H1 (cell line): ENCODE data around the gene FLCN. TPM values are rescaled to one million over a fixed set of nuclear protein-coding genes. Genes with fewer than 3 reads are reported as not detected.

Experiments used
- CTCF ChIA-PET: fragments of 300-600 bp; sonication (Branson Sonifier 250); formaldehyde crosslinking; loops from one replicate; lab custom pipeline; 2021; ENCODE audit not compliant: partially characterized antibody; lab: Charles Lee
- POLR2A ChIA-PET: fragments of 300-600 bp; sonication (Branson Sonifier 250); formaldehyde crosslinking; loops from one replicate; lab custom pipeline; 2021; ENCODE audit warnings: inconsistent platforms; ENCODE audit not compliant: partially characterized antibody; lab: Charles Lee
- DNase-seq, 2 experiments: peaks; one replicate each; pipeline versions ENCODE4 v3.0.0 to v3.0.0-alpha.2; 2010 to 2022; ENCODE audit warnings: low spot score in 2 of 2, low read depth in 1 of 2, mixed read lengths in 1 of 2
- FAIRE-seq: peaks from 2 replicates; lab custom pipeline; 2011; peaks lifted over from hg19 to GRCh38; lab: Jason Lieb, UNC
- H2AFZ ChIP-seq: 2 replicates; pipeline ENCODE4 v1.8.1; 2012; ENCODE audit warnings: low read length, inconsistent platforms
- H2AK5ac ChIP-seq: 2 replicates; pipeline ENCODE4 v1.6.1; 2013; ENCODE audit warnings: low read depth, low read length
- H2BK120ac ChIP-seq: replicated peaks from 2 replicates; pipeline ENCODE3; 2013; ENCODE audit warnings: low read depth, low read length, inconsistent platforms
- H2BK12ac ChIP-seq: 2 replicates; pipeline ENCODE4 v1.6.1; 2013; ENCODE audit warnings: low read depth, low read length
- H2BK15ac ChIP-seq: 2 replicates; pipeline ENCODE4 v1.6.1; 2013; ENCODE audit warnings: low read length
- H2BK20ac ChIP-seq: 2 replicates; pipeline ENCODE4 v1.6.1; 2013; ENCODE audit warnings: low read length
- H2BK5ac ChIP-seq: 2 replicates; pipeline ENCODE4 v1.6.1; 2013; ENCODE audit warnings: low read depth, low read length
- H3K14ac ChIP-seq: 2 replicates; pipeline ENCODE4 v1.6.1; 2013; ENCODE audit warnings: inconsistent platforms; ENCODE audit not compliant: insufficient read length
- H3K18ac ChIP-seq: 2 replicates; pipeline ENCODE4 v1.6.1; 2013; ENCODE audit warnings: low read length; ENCODE audit errors: extremely low read depth
- H3K23ac ChIP-seq: 2 replicates; pipeline ENCODE4 v1.6.1; 2013; ENCODE audit warnings: inconsistent platforms; ENCODE audit not compliant: insufficient read length
- H3K23me2 ChIP-seq: 2 replicates; pipeline ENCODE4 v1.6.1; 2013; ENCODE audit warnings: low read depth, low read length
- H3K27ac ChIP-seq: 2 replicates; pipeline ENCODE4 v1.6.1; 2011; ENCODE audit warnings: low read depth, low read length, inconsistent platforms
- H3K27me3 ChIP-seq, 4 experiments: replicated peaks in 1 of 4; 1 replicate in 1 of 4; 2 replicates in 3 of 4; pipeline versions ENCODE4 v1.6.1 to v1.8.1; 2011 to 2013; ENCODE audit warnings: low read length in 3 of 4, mild to moderate bottlenecking in 3 of 4, inconsistent platforms in 2 of 4, mixed read lengths in 2 of 4, moderate library complexity in 1 of 4; ENCODE audit not compliant: control insufficient read depth in 3 of 4, insufficient read depth in 3 of 4; ENCODE audit errors: extremely low read depth in 1 of 4
- H3K36me3 ChIP-seq, 4 experiments: 2 replicates each; pipeline versions ENCODE4 v1.6.1 to v1.8.1; 2011 to 2013; ENCODE audit warnings: mild to moderate bottlenecking in 4 of 4, low read length in 3 of 4, moderate library complexity in 2 of 4, control low read depth in 1 of 4, inconsistent platforms in 1 of 4; ENCODE audit not compliant: insufficient read depth in 4 of 4, control insufficient read depth in 2 of 4
- H3K4ac ChIP-seq: replicated peaks from 2 replicates; pipeline ENCODE3; 2013; ENCODE audit warnings: low read length, low read depth, mixed read lengths, inconsistent platforms; ENCODE audit not compliant: insufficient read length
- H3K4me1 ChIP-seq, 4 experiments: replicated peaks in 1 of 4; 1 replicate in 1 of 4; 2 replicates in 3 of 4; pipeline versions ENCODE4 v1.6.1 to v1.8.1; 2011 to 2013; ENCODE audit warnings: low read length in 3 of 4, inconsistent platforms in 2 of 4, mixed read lengths in 1 of 4; ENCODE audit not compliant: insufficient read depth in 4 of 4, control insufficient read depth in 3 of 4
- H3K4me2 ChIP-seq, 2 experiments: 2 replicates each; pipeline versions ENCODE4 v1.6.1 to v1.8.1; 2011 to 2013; ENCODE audit warnings: low read depth in 2 of 2, low read length in 2 of 2, control low read depth in 1 of 2, inconsistent platforms in 1 of 2, mild to moderate bottlenecking in 1 of 2; ENCODE audit not compliant: insufficient read depth in 1 of 2
- H3K4me3 ChIP-seq, 4 experiments: fragments of 200-600, 300-600 bp in 1 of 4; sonication (generic), shearing (Covaris generic), sonication (Bioruptor Twin) in 1 of 4; 2 replicates each; pipeline versions ENCODE4 v1.5.1 to v1.8.1; 2011 to 2016; ENCODE audit warnings: low read length in 4 of 4, low read depth in 3 of 4, control low read depth in 2 of 4, inconsistent platforms in 2 of 4, mild to moderate bottlenecking in 2 of 4, mixed read lengths in 1 of 4, moderate library complexity in 1 of 4; ENCODE audit not compliant: insufficient read depth in 2 of 4; ENCODE audit errors: extremely low read depth in 1 of 4
- H3K56ac ChIP-seq: replicated peaks from 2 replicates; pipeline ENCODE3; 2013; ENCODE audit warnings: low read depth, mild to moderate bottlenecking, mixed read lengths, low read length, inconsistent platforms; ENCODE audit not compliant: insufficient read length
- H3K79me1 ChIP-seq: 2 replicates; pipeline ENCODE4 v1.6.1; 2013; ENCODE audit warnings: low read depth, low read length, control low read depth
- H3K79me2 ChIP-seq, 2 experiments: 2 replicates each; pipeline versions ENCODE4 v1.6.1 to v1.8.1; 2012 to 2013; ENCODE audit warnings: low read length in 2 of 2, mild to moderate bottlenecking in 2 of 2, inconsistent platforms in 1 of 2; ENCODE audit not compliant: insufficient read depth in 2 of 2, control insufficient read depth in 1 of 2
- H3K9ac ChIP-seq, 4 experiments: replicated peaks in 1 of 4; 1 replicate in 1 of 4; 2 replicates in 3 of 4; pipeline versions ENCODE4 v1.6.1 to v1.8.1; 2011 to 2013; ENCODE audit warnings: low read depth in 3 of 4, low read length in 3 of 4, control low read depth in 2 of 4, mild to moderate bottlenecking in 2 of 4, moderate library complexity in 2 of 4, inconsistent platforms in 1 of 4; ENCODE audit errors: extremely low read depth in 1 of 4
- H3K9me3 ChIP-seq, 2 experiments: 2 replicates each; pipeline versions ENCODE4 v1.6.1 to v1.8.1; 2012 to 2013; ENCODE audit warnings: mild to moderate bottlenecking in 2 of 2, moderate library complexity in 2 of 2, control low read depth in 1 of 2, inconsistent platforms in 1 of 2, low read depth in 1 of 2, low read length in 1 of 2, mixed read lengths in 1 of 2; ENCODE audit not compliant: insufficient read depth in 2 of 2
- H4K20me1 ChIP-seq, 2 experiments: replicated peaks in 1 of 2; 2 replicates each; pipeline versions ENCODE3 to v1.8.1; 2011 to 2013; ENCODE audit warnings: inconsistent platforms in 2 of 2, low read length in 2 of 2, mild to moderate bottlenecking in 1 of 2; ENCODE audit not compliant: insufficient read depth in 2 of 2, control insufficient read depth in 1 of 2
- H4K5ac ChIP-seq: 2 replicates; pipeline ENCODE4 v1.6.1; 2013; ENCODE audit warnings: low read length, low read depth, mixed read lengths, inconsistent platforms; ENCODE audit not compliant: insufficient read length
- H4K8ac ChIP-seq: 2 replicates; pipeline ENCODE4 v1.8.0; 2013; ENCODE audit warnings: mild to moderate bottlenecking, moderate library complexity, low read length, inconsistent platforms; ENCODE audit not compliant: insufficient read depth; ENCODE audit errors: extremely low read depth
- H4K91ac ChIP-seq: replicated peaks from 2 replicates; pipeline ENCODE3; 2013; ENCODE audit warnings: low read length, mixed read lengths, inconsistent platforms; ENCODE audit not compliant: insufficient read length
- ASH2L ChIP-seq: fragments of 200-600, 300-600 bp; sonication (generic); IDR thresholded peaks from one replicate; pipeline ENCODE4 v1.7.1; 2017; ENCODE audit warnings: low read length
- ATF3 ChIP-seq: IDR thresholded peaks from 2 replicates; pipeline ENCODE4 v1.6.1; 2011; ENCODE audit warnings: low read depth, mild to moderate bottlenecking, low read length; ENCODE audit not compliant: insufficient read depth
- BCL11A ChIP-seq, 2 experiments: IDR thresholded peaks; one replicate each; pipeline ENCODE4 v1.6.1; 2011; ENCODE audit warnings: low read depth in 2 of 2, low read length in 2 of 2, mild to moderate bottlenecking in 2 of 2
- CEBPB ChIP-seq: IDR thresholded peaks from 2 replicates; pipeline ENCODE4 v1.6.1; 2012; ENCODE audit warnings: low read depth, low read length
- CHD1 ChIP-seq: IDR thresholded peaks from 2 replicates; pipeline ENCODE4 v1.6.1; 2012; ENCODE audit warnings: low read depth, low read length, improper control_type of control experiment
- CHD2 ChIP-seq: IDR thresholded peaks from 2 replicates; pipeline ENCODE4 v1.6.1; 2012; ENCODE audit warnings: low read length, improper control_type of control experiment
- CREB1 ChIP-seq: IDR thresholded peaks from 2 replicates; pipeline ENCODE4 v1.6.1; 2012; ENCODE audit warnings: inconsistent platforms
- CTCF ChIP-seq, 3 experiments: IDR thresholded peaks; 1 replicate in 2 of 3; 2 replicates in 1 of 3; pipeline versions ENCODE4 v1.5.1 to v1.6.1; 2011; ENCODE audit warnings: low read length in 3 of 3, mild to moderate bottlenecking in 3 of 3, inconsistent platforms in 2 of 3, low read depth in 1 of 3, moderate library complexity in 1 of 3; ENCODE audit not compliant: insufficient read depth in 1 of 3; ENCODE audit errors: control extremely low read depth in 1 of 3
- RFX5 ChIP-seq: IDR thresholded peaks from 2 replicates; pipeline ENCODE4 v1.6.1; 2011; ENCODE audit warnings: low read depth, low read length, improper control_type of control experiment, borderline replicate concordance
- SIX5 ChIP-seq: IDR thresholded peaks from 2 replicates; pipeline ENCODE4 v1.6.1; 2011; ENCODE audit warnings: mild to moderate bottlenecking, low read depth, low read length
- SP2 ChIP-seq: IDR thresholded peaks from 2 replicates; pipeline ENCODE4 v1.6.1; 2012; ENCODE audit warnings: mild to moderate bottlenecking, low read length, inconsistent platforms
- YY1 ChIP-seq: IDR thresholded peaks from 2 replicates; pipeline ENCODE4 v1.6.1; 2011; ENCODE audit warnings: low read depth, mild to moderate bottlenecking, low read length
- ZNF274 ChIP-seq: IDR thresholded peaks from 2 replicates; pipeline ENCODE4 v1.7.0; 2012; ENCODE audit warnings: low read length, borderline replicate concordance; ENCODE audit errors: extremely low read depth
- WGBS, 2 experiments: shearing (Covaris generic) in 1 of 2; methylation state at CpG; one replicate each; pipeline versions ENCODE4 v1.1.6 to v1.1.7; 2013 to 2015; ENCODE audit warnings: low lambda C conversion rate in 2 of 2, mixed read lengths in 2 of 2, inconsistent platforms in 1 of 2, low coverage in 1 of 2, missing lambda C conversion rate in 1 of 2; ENCODE audit not compliant: insufficient replicate concordance in 2 of 2, insufficient coverage in 1 of 2, insufficient read length in 1 of 2; ENCODE audit errors: extremely low coverage in 1 of 2, missing lambda C conversion rate in 1 of 2; 5-methylcytosine and 5-hydroxymethylcytosine counted together
- polyA plus RNA-seq, 7 experiments: library from polyadenylated mRNA; depleted of rRNA in 3 of 7; stranded (reverse) in 5 of 7; unstranded in 2 of 7; fragments of >200 nt in 5 of 7; fragments of 200-250 nt in 2 of 7; gene quantifications; 1 replicate in 5 of 7; 2 replicates in 1 of 7; 4 replicates in 1 of 7; pipeline versions ENCODE4 v1.2.1 to v1.2.3, GENCODE V29; 2011 to 2013; ENCODE audit warnings: missing spikeins in 2 of 7, mixed read lengths in 2 of 7
- total RNA-seq: library from RNA; stranded (reverse); fragmentation: NEBNext Ultra II Directional; extraction: Animal tissue kit (Norgen Biotek cat#: 25700); gene quantifications from 2 replicates; pipeline ENCODE4 v1.2.1, GENCODE V29; 2021

FLCN gene
- total and polyA plus RNA-seq, 2 of the 8 experiments (the other 6 are each of a cell fraction or from before 2014, with no cell fraction given): 15.6 to 34.6 TPM

- Histone ChIP-seq H3K23ac (no peak overlapping the region), H2BK12ac (no peak overlapping the region), H3K14ac (no peak overlapping the region), H2BK20ac (no peak overlapping the region), H3K4ac (no peak overlapping the region), H3K4me3 (no peak overlapping the region), H4K8ac (no peak overlapping the region), H3K27me3 (no peaks in the 10 kb centered on the region), H2BK5ac (no peak overlapping the region), H3K36me3 (peaks cover 5 to 39% (median 27%) of the 10 kb centered on the region in 4 experiments; a peak in 7 of 8 replicates), H3K56ac (no peak overlapping the region), H2BK120ac (no peak overlapping the region), H2BK15ac (no peak overlapping the region), H3K9ac (no peak overlapping the region), H2AFZ (no peak overlapping the region), H3K18ac (no peak overlapping the region), H3K9me3 (no peaks in the 10 kb centered on the region), H3K4me2 (no peak overlapping the region), H4K91ac (no peak overlapping the region), H3K27ac (no peak overlapping the region), H4K20me1 (peaks cover 0 to 14% of the 10 kb centered on the region in 2 experiments), H3K79me1 (no peaks in the 10 kb centered on the region), H3K4me1 (no peaks in the 10 kb centered on the region), H3K23me2 (no peaks in the 10 kb centered on the region), H4K5ac (no peak overlapping the region), H3K79me2 (no peaks in the 10 kb centered on the region), H2AK5ac (no peak overlapping the region)
- ChIA-PET POLR2A (no interaction called here), CTCF (interaction anchor here (0.7 to 1.6 kb wide), 2 partner anchors 9 to 14 kb away, joined by 3 to 8 read pairs; no protein-coding TSS in a partner anchor)
- DNase-seq: no peak
- 87% methylated on average over 12 of the region's 12 CpGs; no CpG with 5 or more reads in 1 of the 2 experiments for WGBS, 2 experiments
- no peak for FAIRE-seq
- TF ChIP-seq CTCF (IDR thresholded peaks at IDR 0.05; ENCODE audit: control extremely low read depth in 1 of 3, insufficient read depth in 1 of 3, low read depth in 1 of 3, low read length in 3 of 3) (no peak), SP2 (no peak), ATF3 (no peak), CREB1 (no peak), CEBPB (no peak), CHD1 (no peak), ZNF274 (no peak), RFX5 (no peak), BCL11A (IDR thresholded peaks at IDR 0.05; ENCODE audit: low read depth in 2 of 2, low read length in 2 of 2) (no peak), CHD2 (no peak), SIX5 (no peak), ASH2L (no peak), YY1 (no peak)
These were observed 61.1 kb downstream of the FLCN start for GRCh38 chr17:17175917-17176316.
